Fibroblast of skin of scalp (primary cell): ENCODE data around the gene UBLCP1. TPM values are rescaled to one million over a fixed set of nuclear protein-coding genes. Genes with fewer than 3 reads are reported as not detected.

Source experiments
- DNase-seq: peaks from one replicate; pipeline ENCODE4 v3.0.0-alpha.2; 2013
- polyA plus RNA-seq, 2 experiments: library from polyadenylated mRNA; unstranded; fragments of 120-200 nt; gene quantifications; one replicate each; pipeline ENCODE4 v1.2.1, GENCODE V29; 2013; ENCODE audit not compliant: insufficient read length in 2 of 2

The UBLCP1 gene
- polyA plus RNA-seq (2013, experiment 1 of 2; ENCODE audit: insufficient read length) = 31.1 TPM
- polyA plus RNA-seq (2013, experiment 2 of 2; ENCODE audit: insufficient read length) = 34.9 TPM

- DNase-seq = peak; percentile 84
Measured at GRCh38 chr5:159262859-159263568, at the start of gene UBLCP1. UBLCP1 (plus strand) TSS chr5:159263290; CDS start chr5:159268916, 5,626 bp downstream.

GRCh38 chr5:159214486-159215271, 48.4 kb upstream of the UBLCP1 start:
- no peak for DNase-seq

- no peak for DNase-seq
Measured at GRCh38 chr5:159215886-159216285, 47.2 kb upstream of the UBLCP1 start.

GRCh38 chr5:159216454-159216853, 46.6 kb upstream of the UBLCP1 start:
- no peak for DNase-seq

GRCh38 chr5:159217236-159217635, 45.9 kb upstream of the UBLCP1 start:
- no peak for DNase-seq

- DNase-seq = peak; percentile 84
Measured at GRCh38 chr5:159218595-159219023, 44.5 kb upstream of the UBLCP1 start.

- DNase-seq = no peak
Measured at GRCh38 chr5:159220206-159220605, 42.9 kb upstream of the UBLCP1 start.

GRCh38 chr5:159223469-159223868, 39.6 kb upstream of the UBLCP1 start:
- DNase-seq = no peak

GRCh38 chr5:159224471-159224870, 38.6 kb upstream of the UBLCP1 start:
- no peak for DNase-seq

- DNase-seq = no peak
Measured at GRCh38 chr5:159226451-159226850, 36.6 kb upstream of the UBLCP1 start.

- DNase-seq = no peak
Measured at GRCh38 chr5:159227452-159227851, 35.6 kb upstream of the UBLCP1 start.

- peak; percentile 4 for DNase-seq
Measured at GRCh38 chr5:159228097-159228496, 35.0 kb upstream of the UBLCP1 start.

GRCh38 chr5:159230657-159231056, 32.4 kb upstream of the UBLCP1 start:
- no peak for DNase-seq

GRCh38 chr5:159231167-159231566, 31.9 kb upstream of the UBLCP1 start:
- peak; percentile 11 for DNase-seq

- peak; percentile 24 for DNase-seq
Measured at GRCh38 chr5:159235871-159236520, 27.1 kb upstream of the UBLCP1 start.

- peak; percentile 68 for DNase-seq
Measured at GRCh38 chr5:159240301-159240870, 22.7 kb upstream of the UBLCP1 start.

- no peak for DNase-seq
Measured at GRCh38 chr5:159241946-159242552, 21.0 kb upstream of the UBLCP1 start.

GRCh38 chr5:159242656-159243055, 20.4 kb upstream of the UBLCP1 start:
- DNase-seq = no peak

GRCh38 chr5:159243385-159243784, 19.7 kb upstream of the UBLCP1 start:
- DNase-seq = no peak

GRCh38 chr5:159244163-159244562, 18.9 kb upstream of the UBLCP1 start:
- no peak for DNase-seq

GRCh38 chr5:159244890-159245289, 18.2 kb upstream of the UBLCP1 start:
- DNase-seq = no peak

- DNase-seq = no peak
Measured at GRCh38 chr5:159249158-159249557, 13.9 kb upstream of the UBLCP1 start.
